H1 (cell line): ENCODE measurements around the gene CUX1.
"Not testable (repeated sequence)": the region's sequence is repeated elsewhere in the genome, so short reads cannot be mapped to it uniquely, and the experiment has no call there.

Experiments
- BRCA1 ChIP-seq: IDR thresholded peaks from 2 replicates; pipeline ENCODE4 v1.6.1; 2012; ENCODE audit warnings: low read depth, low read length, improper control_type of control experiment
- CREB1 ChIP-seq: IDR thresholded peaks from 2 replicates; pipeline ENCODE4 v1.6.1; 2012; ENCODE audit warnings: inconsistent platforms
- HDAC2 ChIP-seq, 2 experiments: fragments of 300-600 bp in 1 of 2; sonication (generic) in 1 of 2; IDR thresholded peaks; 2 replicates each; pipeline ENCODE4 v1.6.1; 2011 to 2012; ENCODE audit warnings: low read depth in 2 of 2, low read length in 2 of 2, mild to moderate bottlenecking in 2 of 2, moderate library complexity in 2 of 2, borderline replicate concordance in 1 of 2, inconsistent platforms in 1 of 2
- POLR2AphosphoS5 ChIP-seq: IDR thresholded peaks from 2 replicates; pipeline ENCODE4 v1.6.1; 2011; ENCODE audit warnings: low read depth, low read length
- SIX5 ChIP-seq: IDR thresholded peaks from 2 replicates; pipeline ENCODE4 v1.6.1; 2011; ENCODE audit warnings: mild to moderate bottlenecking, low read depth, low read length
- TEAD4 ChIP-seq: IDR thresholded peaks from 2 replicates; pipeline ENCODE4 v1.6.1; 2012; ENCODE audit warnings: low read depth, low read length, inconsistent platforms, mixed read lengths
- TF ChIP-seq, protein P1 (sequence below), 3 experiments: IDR thresholded peaks; 1 replicate in 2 of 3; 2 replicates in 1 of 3; pipeline versions ENCODE4 v1.5.1 to v1.6.1; 2011; ENCODE audit warnings: low read length in 3 of 3, mild to moderate bottlenecking in 3 of 3, inconsistent platforms in 2 of 3, low read depth in 1 of 3, moderate library complexity in 1 of 3; ENCODE audit not compliant: insufficient read depth in 1 of 3; ENCODE audit errors: control extremely low read depth in 1 of 3

DNA sequence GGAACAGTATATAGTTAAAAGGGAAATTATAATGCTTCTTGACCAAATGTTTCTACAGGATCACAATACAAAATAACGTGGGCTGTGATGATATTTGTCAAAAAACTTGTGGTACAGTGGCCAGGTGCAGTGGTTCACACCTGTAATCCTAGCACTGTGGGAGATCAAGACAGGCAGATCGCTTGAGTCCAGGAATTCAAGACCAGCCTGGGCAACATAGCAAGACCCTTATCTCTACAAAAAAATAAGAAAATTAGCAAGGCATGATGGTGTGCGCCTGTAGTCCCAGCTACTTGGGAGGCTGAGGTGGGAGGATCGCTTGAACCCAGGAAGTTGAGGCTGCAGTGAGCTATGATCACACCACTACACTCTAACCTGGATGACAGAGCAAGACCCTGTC, 208.4 kb downstream of the CUX1 start:
- TF ChIP-seq, protein P1, sequence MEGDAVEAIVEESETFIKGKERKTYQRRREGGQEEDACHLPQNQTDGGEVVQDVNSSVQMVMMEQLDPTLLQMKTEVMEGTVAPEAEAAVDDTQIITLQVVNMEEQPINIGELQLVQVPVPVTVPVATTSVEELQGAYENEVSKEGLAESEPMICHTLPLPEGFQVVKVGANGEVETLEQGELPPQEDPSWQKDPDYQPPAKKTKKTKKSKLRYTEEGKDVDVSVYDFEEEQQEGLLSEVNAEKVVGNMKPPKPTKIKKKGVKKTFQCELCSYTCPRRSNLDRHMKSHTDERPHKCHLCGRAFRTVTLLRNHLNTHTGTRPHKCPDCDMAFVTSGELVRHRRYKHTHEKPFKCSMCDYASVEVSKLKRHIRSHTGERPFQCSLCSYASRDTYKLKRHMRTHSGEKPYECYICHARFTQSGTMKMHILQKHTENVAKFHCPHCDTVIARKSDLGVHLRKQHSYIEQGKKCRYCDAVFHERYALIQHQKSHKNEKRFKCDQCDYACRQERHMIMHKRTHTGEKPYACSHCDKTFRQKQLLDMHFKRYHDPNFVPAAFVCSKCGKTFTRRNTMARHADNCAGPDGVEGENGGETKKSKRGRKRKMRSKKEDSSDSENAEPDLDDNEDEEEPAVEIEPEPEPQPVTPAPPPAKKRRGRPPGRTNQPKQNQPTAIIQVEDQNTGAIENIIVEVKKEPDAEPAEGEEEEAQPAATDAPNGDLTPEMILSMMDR (IDR thresholded peaks at IDR 0.05; ENCODE audit: control extremely low read depth in 1 of 3, insufficient read depth in 1 of 3, low read depth in 1 of 3, low read length in 3 of 3) = not testable (repeated sequence)
- not testable (repeated sequence) for TF ChIP-seq CREB1; POLR2AphosphoS5; BRCA1; SIX5; HDAC2 (IDR thresholded peaks at IDR 0.05; ENCODE audit: borderline replicate concordance in 1 of 2, low read depth in 2 of 2, low read length in 2 of 2); TEAD4
